ENCODE measurements around the gene CAPN11. TPM values are rescaled to one million over a fixed set of nuclear protein-coding genes. Genes with fewer than 3 reads are reported as not detected.

The CAPN11 gene
- total and polyA plus RNA-seq, 2 donors (not counting 1 experiment from before 2014, with no cell fraction given) = not detected

- H3K4me2 ChIP-seq (ENCODE audit: extremely low read depth, insufficient read depth, low read length) = no peak overlapping the region
- no peaks in the 10 kb centered on the region for H3K4me1 ChIP-seq (ENCODE audit: control insufficient read depth, extremely low read depth, insufficient read depth, low read length)
- H3K27me3 ChIP-seq (ENCODE audit: control insufficient read depth, insufficient read depth, low read length) = peaks cover 8% of the 10 kb centered on the region
- no peak overlapping the region for H2AFZ ChIP-seq (ENCODE audit: low read length)
- no peak overlapping the region for H3K9ac ChIP-seq (ENCODE audit: insufficient read depth, low read length)
- no peaks in the 10 kb centered on the region for H3K9me3 ChIP-seq (ENCODE audit: control insufficient read depth, insufficient read depth, low read depth, low read length)
- H4K20me1 ChIP-seq (ENCODE audit: control insufficient read depth, extremely low read depth, insufficient read depth, low read length) = no peaks in the 10 kb centered on the region
- DNase-seq (ENCODE audit: low read depth in 2 of 2) = no peak
- H3K27ac ChIP-seq (ENCODE audit: insufficient read depth, low read length) = no peak overlapping the region
- no peaks in the 10 kb centered on the region for H3K79me2 ChIP-seq (ENCODE audit: control insufficient read depth, insufficient read depth, low read length)
- no peak overlapping the region for H3K4me3 ChIP-seq (replicated peaks in 1 of 4; ENCODE audit: control extremely low read depth in 1 of 4, insufficient read depth in 1 of 4, low read depth in 3 of 4, low read length in 4 of 4)
- no peaks in the 10 kb centered on the region for H3K36me3 ChIP-seq (ENCODE audit: control insufficient read depth, insufficient read depth, low read length)
- no peak for TF ChIP-seq EZH2 (IDR thresholded peaks at IDR 0.05; ENCODE audit: low read length, missing control alignments)
- TF ChIP-seq, protein P1, sequence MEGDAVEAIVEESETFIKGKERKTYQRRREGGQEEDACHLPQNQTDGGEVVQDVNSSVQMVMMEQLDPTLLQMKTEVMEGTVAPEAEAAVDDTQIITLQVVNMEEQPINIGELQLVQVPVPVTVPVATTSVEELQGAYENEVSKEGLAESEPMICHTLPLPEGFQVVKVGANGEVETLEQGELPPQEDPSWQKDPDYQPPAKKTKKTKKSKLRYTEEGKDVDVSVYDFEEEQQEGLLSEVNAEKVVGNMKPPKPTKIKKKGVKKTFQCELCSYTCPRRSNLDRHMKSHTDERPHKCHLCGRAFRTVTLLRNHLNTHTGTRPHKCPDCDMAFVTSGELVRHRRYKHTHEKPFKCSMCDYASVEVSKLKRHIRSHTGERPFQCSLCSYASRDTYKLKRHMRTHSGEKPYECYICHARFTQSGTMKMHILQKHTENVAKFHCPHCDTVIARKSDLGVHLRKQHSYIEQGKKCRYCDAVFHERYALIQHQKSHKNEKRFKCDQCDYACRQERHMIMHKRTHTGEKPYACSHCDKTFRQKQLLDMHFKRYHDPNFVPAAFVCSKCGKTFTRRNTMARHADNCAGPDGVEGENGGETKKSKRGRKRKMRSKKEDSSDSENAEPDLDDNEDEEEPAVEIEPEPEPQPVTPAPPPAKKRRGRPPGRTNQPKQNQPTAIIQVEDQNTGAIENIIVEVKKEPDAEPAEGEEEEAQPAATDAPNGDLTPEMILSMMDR (conservative IDR thresholded peaks at IDR 0.05 in 1 of 2, IDR thresholded peaks at IDR 0.05 in 1 of 2; ENCODE audit: low read depth in 1 of 2, low read length in 2 of 2) = no peak
These were observed 45.3 kb downstream of the CAPN11 start for GRCh38 chr6:44203955-44204354.

GRCh38 chr6:44207966-44208365 is 49.3 kb downstream of the CAPN11 start:
- Histone ChIP-seq H3K4me2 (ENCODE audit: extremely low read depth, insufficient read depth, low read length) (no peak overlapping the region), H3K9me3 (ENCODE audit: control insufficient read depth, insufficient read depth, low read depth, low read length) (no peaks in the 10 kb centered on the region), H3K9ac (ENCODE audit: insufficient read depth, low read length) (no peak overlapping the region), H2AFZ (ENCODE audit: low read length) (no peak overlapping the region), H3K79me2 (ENCODE audit: control insufficient read depth, insufficient read depth, low read length) (no peaks in the 10 kb centered on the region), H4K20me1 (ENCODE audit: control insufficient read depth, extremely low read depth, insufficient read depth, low read length) (no peaks in the 10 kb centered on the region), H3K27ac (ENCODE audit: insufficient read depth, low read length) (no peak overlapping the region), H3K36me3 (ENCODE audit: control insufficient read depth, insufficient read depth, low read length) (no peaks in the 10 kb centered on the region), H3K4me1 (ENCODE audit: control insufficient read depth, extremely low read depth, insufficient read depth, low read length) (no peaks in the 10 kb centered on the region), H3K27me3 (ENCODE audit: control insufficient read depth, insufficient read depth, low read length) (peaks cover 8% of the 10 kb centered on the region), H3K4me3 (replicated peaks in 1 of 4; ENCODE audit: control extremely low read depth in 1 of 4, insufficient read depth in 1 of 4, low read depth in 3 of 4, low read length in 4 of 4) (no peak overlapping the region)
- no peak for DNase-seq (ENCODE audit: low read depth in 2 of 2)
- TF ChIP-seq, protein P1 (conservative IDR thresholded peaks at IDR 0.05 in 1 of 2, IDR thresholded peaks at IDR 0.05 in 1 of 2; ENCODE audit: low read depth in 1 of 2, low read length in 2 of 2) = no peak
- TF ChIP-seq EZH2 (IDR thresholded peaks at IDR 0.05; ENCODE audit: low read length, missing control alignments) = no peak

GRCh38 chr6:44211284-44211683 is 52.7 kb downstream of the CAPN11 start:
- H3K4me2 ChIP-seq (ENCODE audit: extremely low read depth, insufficient read depth, low read length) = no peak overlapping the region
- H4K20me1 ChIP-seq (ENCODE audit: control insufficient read depth, extremely low read depth, insufficient read depth, low read length) = no peaks in the 10 kb centered on the region
- no peak overlapping the region for H3K9ac ChIP-seq (ENCODE audit: insufficient read depth, low read length)
- no peak for DNase-seq (ENCODE audit: low read depth in 2 of 2)
- no peaks in the 10 kb centered on the region for H3K9me3 ChIP-seq (ENCODE audit: control insufficient read depth, insufficient read depth, low read depth, low read length)
- H2AFZ ChIP-seq (ENCODE audit: low read length) = no peak overlapping the region
- no peaks in the 10 kb centered on the region for H3K79me2 ChIP-seq (ENCODE audit: control insufficient read depth, insufficient read depth, low read length)
- H3K4me1 ChIP-seq (ENCODE audit: control insufficient read depth, extremely low read depth, insufficient read depth, low read length) = no peaks in the 10 kb centered on the region
- no peak overlapping the region for H3K27ac ChIP-seq (ENCODE audit: insufficient read depth, low read length)
- no peak overlapping the region for H3K4me3 ChIP-seq (replicated peaks in 1 of 4; ENCODE audit: control extremely low read depth in 1 of 4, insufficient read depth in 1 of 4, low read depth in 3 of 4, low read length in 4 of 4)
- H3K27me3 ChIP-seq (ENCODE audit: control insufficient read depth, insufficient read depth, low read length) = peaks cover 5% of the 10 kb centered on the region
- H3K36me3 ChIP-seq (ENCODE audit: control insufficient read depth, insufficient read depth, low read length) = no peaks in the 10 kb centered on the region
- TF ChIP-seq, protein P1 (conservative IDR thresholded peaks at IDR 0.05 in 1 of 2, IDR thresholded peaks at IDR 0.05 in 1 of 2; ENCODE audit: low read depth in 1 of 2, low read length in 2 of 2) = no peak
- no peak for TF ChIP-seq EZH2 (IDR thresholded peaks at IDR 0.05; ENCODE audit: low read length, missing control alignments)

Data from fibroblast of lung (primary cell).